Effector memory CD4-positive, alpha-beta T cell (primary cell): ENCODE data around the gene IER3.
A peak's percentile ranks its signal among the peaks of the same experiment; 100 is the strongest.

Experiments used
- DNase-seq, 3 donors: peaks; one replicate each; pipeline ENCODE4 v3.0.0-alpha.2; 2020
- H3K27ac ChIP-seq: 2 replicates; pipeline ENCODE4 v1.7.0; 2013; ENCODE audit warnings: mild to moderate bottlenecking, low read length, moderate library complexity; ENCODE audit not compliant: insufficient read depth, poor library complexity, severe bottlenecking
- H3K27me3 ChIP-seq: replicated peaks from 2 replicates; pipeline ENCODE4 v1.7.0; 2013; ENCODE audit warnings: mild to moderate bottlenecking, low read length; ENCODE audit not compliant: insufficient read depth, control insufficient read depth, poor library complexity, severe bottlenecking
- H3K36me3 ChIP-seq: 2 replicates; pipeline ENCODE4 v1.7.0; 2013; ENCODE audit warnings: mild to moderate bottlenecking, low read length, moderate library complexity; ENCODE audit not compliant: control insufficient read depth, insufficient read depth
- H3K4me1 ChIP-seq: 2 replicates; pipeline ENCODE4 v1.7.0; 2013; ENCODE audit warnings: low read length, mild to moderate bottlenecking; ENCODE audit not compliant: control insufficient read depth, insufficient read depth, poor library complexity, severe bottlenecking
- H3K4me3 ChIP-seq: 2 replicates; pipeline ENCODE4 v1.7.0; 2013; ENCODE audit warnings: low read length, low read depth, mild to moderate bottlenecking; ENCODE audit not compliant: insufficient read depth, poor library complexity, severe bottlenecking
- H3K9me3 ChIP-seq: 2 replicates; pipeline ENCODE4 v1.7.0; 2013; ENCODE audit warnings: mild to moderate bottlenecking, low read length, moderate library complexity; ENCODE audit not compliant: control insufficient read depth

Gene IER3

DNA sequence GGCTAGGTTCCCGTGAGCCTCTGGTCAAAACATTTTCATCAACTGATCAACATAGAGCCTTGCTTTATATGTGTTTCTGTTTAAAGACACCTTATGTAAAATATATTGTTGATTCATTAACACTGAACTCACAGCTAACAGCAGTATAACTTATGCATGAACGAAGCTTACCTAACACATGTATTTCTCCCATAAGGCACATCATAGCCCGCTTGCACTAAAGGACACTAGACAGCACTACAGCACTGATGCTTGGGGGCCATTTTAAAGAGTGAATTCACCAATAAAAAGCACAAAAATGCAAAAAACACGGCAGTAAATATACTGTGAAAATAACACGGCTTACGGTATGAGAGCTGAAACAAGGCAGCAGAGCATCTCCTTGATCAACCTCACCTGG is 5.8 kb downstream of the IER3 start:
- DNase-seq = no peak
- Histone ChIP-seq H3K4me3 (no peak overlapping the region), H3K4me1 (peaks cover 42% of the 10 kb centered on the region), H3K27me3 (no peaks in the 10 kb centered on the region), H3K36me3 (peaks cover 8% of the 10 kb centered on the region), H3K9me3 (no peaks in the 10 kb centered on the region), H3K27ac (no peak overlapping the region)

DNA sequence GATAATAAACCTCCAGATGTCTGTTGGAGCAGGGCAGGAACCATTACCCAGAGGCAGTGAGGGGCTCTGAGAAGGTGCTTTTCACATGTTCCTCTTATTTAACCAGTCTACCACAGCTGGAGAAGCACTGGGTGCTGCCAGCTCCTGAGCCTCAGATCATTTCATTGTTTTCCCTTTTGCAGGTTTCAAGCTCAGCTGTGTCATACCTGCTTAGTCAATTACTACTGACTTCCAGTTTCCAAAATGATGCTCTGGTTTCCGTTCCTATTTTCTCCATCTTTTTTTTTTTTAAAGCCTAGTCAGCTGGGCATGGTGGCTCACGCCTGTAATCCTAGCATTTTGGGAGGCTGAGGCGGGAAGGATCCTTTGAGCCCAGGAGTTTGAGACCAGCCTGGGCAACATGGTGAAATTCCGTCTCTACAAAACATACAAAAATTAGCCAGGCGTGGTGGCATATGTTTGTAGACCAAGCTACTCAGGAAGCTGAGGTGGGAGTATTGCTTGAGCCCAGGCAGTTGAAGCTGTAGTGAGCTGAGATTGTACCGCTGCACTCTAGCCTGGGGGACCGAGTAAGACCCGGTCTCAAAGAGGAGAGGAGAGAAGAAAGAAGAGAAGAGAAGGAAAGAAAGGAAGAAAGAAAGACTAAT is 8.6 kb downstream of the IER3 start:
- Histone ChIP-seq H3K27me3 (no peaks in the 10 kb centered on the region), H3K36me3 (peaks cover 8% of the 10 kb centered on the region), H3K4me1 (peaks cover 32% of the 10 kb centered on the region), H3K9me3 (no peaks in the 10 kb centered on the region), H3K4me3 (no peak overlapping the region), H3K27ac (no peak overlapping the region)
- DNase-seq = no peak

DNA sequence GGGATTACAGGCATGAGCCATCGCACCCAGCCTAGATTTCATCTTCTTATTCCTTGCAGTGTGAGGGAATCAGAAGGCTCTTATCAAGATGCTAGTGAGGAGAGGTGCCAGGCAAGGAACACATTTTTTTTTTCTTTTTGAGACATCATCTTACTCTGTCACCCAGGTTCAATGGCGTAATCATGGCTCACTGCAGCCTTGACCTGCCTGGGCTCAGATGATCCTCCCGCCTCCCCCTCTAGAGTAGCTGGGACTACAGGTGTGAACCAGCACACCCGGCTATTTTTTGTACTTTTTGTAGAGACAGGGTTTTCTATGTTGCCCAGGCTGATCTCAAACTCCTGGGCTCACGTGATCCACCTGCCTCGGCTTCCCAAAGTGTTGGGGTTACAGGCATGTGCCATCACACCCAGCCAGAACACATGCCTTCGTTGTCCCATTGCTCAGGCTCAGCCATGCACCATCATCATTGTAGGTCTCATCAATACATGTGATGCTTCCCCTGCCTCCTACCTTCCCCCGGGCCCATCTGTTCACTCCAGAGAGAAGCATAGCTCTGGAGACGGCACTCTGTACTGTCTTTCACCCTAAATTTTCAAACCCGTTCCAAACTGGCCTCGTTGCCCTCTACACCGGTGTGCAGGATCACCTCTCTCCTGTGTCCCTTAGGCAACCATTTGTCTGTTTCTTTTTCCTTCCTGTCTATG is 12.0 kb downstream of the IER3 start:
- Histone ChIP-seq H3K36me3 (peaks cover 27% of the 10 kb centered on the region), H3K27ac (no peak overlapping the region), H3K27me3 (no peaks in the 10 kb centered on the region), H3K4me1 (peaks cover 29% of the 10 kb centered on the region), H3K4me3 (no peak overlapping the region), H3K9me3 (no peaks in the 10 kb centered on the region)
- DNase-seq = no peak

GRCh38 chr6:30730601-30731435 is 13.5 kb downstream of the IER3 start:
- peaks cover 37% of the 10 kb centered on the region for H3K36me3 ChIP-seq
- H3K4me1 ChIP-seq = peaks cover 18% of the 10 kb centered on the region
- no peaks in the 10 kb centered on the region for H3K27me3 ChIP-seq
- no peak overlapping the region for H3K27ac ChIP-seq
- peak overlapping the region; percentile 31 for H3K4me3 ChIP-seq
- peak; percentile 69 to 75 (median 71) for DNase-seq
- no peaks in the 10 kb centered on the region for H3K9me3 ChIP-seq

DNA sequence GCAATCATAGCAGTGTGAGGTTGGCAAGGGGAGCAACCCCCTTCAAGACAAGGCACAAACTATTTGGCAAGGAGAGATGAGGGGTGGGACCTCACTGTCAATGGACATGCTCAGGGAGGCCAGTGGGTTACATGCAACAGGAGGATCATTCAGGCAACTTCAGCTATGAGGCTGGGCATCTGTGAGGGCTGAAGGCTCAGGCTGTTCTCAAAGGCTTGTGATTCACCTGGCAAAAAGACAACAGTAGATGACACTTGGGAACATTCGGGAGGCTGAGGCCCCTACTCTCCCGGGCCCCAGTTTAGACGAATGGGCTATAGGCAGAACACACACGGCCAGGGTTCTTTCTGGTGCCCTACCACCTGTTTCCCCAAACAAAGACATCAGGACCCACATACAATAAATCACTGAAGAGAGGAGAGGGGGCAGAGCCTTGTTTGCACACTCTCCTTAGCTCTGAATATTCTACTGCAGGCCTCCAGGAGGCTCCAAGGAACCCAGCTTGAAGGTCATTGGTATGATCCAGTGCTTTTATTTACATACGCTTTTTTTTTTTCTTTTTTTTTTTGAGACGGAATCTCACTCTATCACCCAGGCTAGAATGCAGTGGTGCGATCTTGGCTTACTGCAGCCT is 16.3 kb downstream of the IER3 start:
- Histone ChIP-seq H3K4me3 (no peak overlapping the region), H3K4me1 (peaks cover 15% of the 10 kb centered on the region), H3K27me3 (no peaks in the 10 kb centered on the region), H3K27ac (no peak overlapping the region), H3K36me3 (peaks cover 54% of the 10 kb centered on the region), H3K9me3 (no peaks in the 10 kb centered on the region)
- no peak for DNase-seq

DNA sequence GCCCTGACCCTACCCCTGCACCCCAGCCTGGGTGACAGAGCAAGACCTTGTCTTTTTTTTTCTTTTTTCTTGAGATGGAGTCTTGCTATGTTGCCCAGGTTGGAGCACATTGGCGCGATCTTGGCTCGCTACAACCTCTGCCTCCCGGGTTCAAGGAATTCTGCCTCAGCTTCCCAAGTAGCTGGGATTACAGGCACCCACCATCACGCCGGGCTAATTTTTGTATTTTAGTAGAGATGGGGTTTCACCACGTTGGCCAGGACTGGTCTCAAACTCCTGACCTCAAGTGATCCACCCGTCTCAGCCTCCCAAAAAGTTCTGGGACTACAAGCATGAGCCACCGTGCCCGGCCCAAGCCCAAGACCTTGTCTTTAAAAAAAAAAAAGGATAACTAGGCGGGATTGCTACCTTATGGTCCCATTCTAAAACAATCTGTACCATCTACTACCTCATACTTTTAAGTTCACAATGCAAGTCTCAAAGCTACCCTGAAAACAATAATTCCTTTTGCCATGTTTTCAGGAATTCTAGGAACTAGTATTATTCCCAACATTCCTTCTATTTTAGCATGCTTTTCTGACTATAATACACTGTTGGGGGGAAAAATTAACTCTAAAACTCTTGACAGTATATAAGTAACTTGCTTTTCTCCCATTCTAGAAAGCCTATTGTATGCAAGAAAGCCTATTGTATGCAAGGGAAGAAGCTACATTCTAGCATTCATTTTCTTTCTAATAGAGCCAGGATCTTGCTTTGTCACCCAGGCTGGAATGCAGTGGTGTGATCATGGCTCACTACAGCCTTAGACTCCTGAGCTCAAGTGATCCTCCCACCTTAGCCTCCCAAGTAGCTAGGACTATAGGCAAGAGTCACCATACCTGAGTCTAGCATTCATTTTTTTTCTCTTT is 17.6 kb downstream of the IER3 start:
- Histone ChIP-seq H3K9me3 (no peaks in the 10 kb centered on the region), H3K27ac (peak overlapping the region; percentile 37), H3K27me3 (no peaks in the 10 kb centered on the region), H3K4me3 (no peak overlapping the region), H3K36me3 (peaks cover 58% of the 10 kb centered on the region), H3K4me1 (peaks cover 23% of the 10 kb centered on the region)
- DNase-seq = no peak

- Histone ChIP-seq H3K4me3 (no peak overlapping the region), H3K27me3 (no peaks in the 10 kb centered on the region), H3K27ac (peak overlapping the region; percentile 34), H3K9me3 (no peaks in the 10 kb centered on the region), H3K4me1 (peaks cover 22% of the 10 kb centered on the region), H3K36me3 (peaks cover 58% of the 10 kb centered on the region)
- no peak for DNase-seq
These were observed 18.4 kb downstream of the IER3 start for GRCh38 chr6:30725713-30726505.

- peaks cover 14% of the 10 kb centered on the region for H3K4me1 ChIP-seq
- no peak overlapping the region for H3K4me3 ChIP-seq
- H3K36me3 ChIP-seq = peaks cover 58% of the 10 kb centered on the region
- H3K9me3 ChIP-seq = no peaks in the 10 kb centered on the region
- peak overlapping the region; percentile 8 for H3K27ac ChIP-seq
- H3K27me3 ChIP-seq = no peaks in the 10 kb centered on the region
- DNase-seq = no peak
These were observed 19.3 kb downstream of the IER3 start for GRCh38 chr6:30724906-30725667.
